HepG2 (cell line): ENCODE results near the gene ARMC5. TPM values are rescaled to one million over a fixed set of nuclear protein-coding genes. Genes with fewer than 3 reads are reported as not detected.

Source experiments
- BCL6 ChIP-seq: IDR thresholded peaks from 2 replicates; pipeline ENCODE4 v1.6.1; 2016; ENCODE audit warnings: missing genetic modification reagents, missing compliant biosample characterization
- FOXK2 ChIP-seq: fragments of 450-650 bp; IDR thresholded peaks from 2 replicates; pipeline ENCODE4 v1.6.1; 2016
- GATAD2A ChIP-seq: IDR thresholded peaks from 2 replicates; pipeline ENCODE4 v1.6.1; 2016
- GFI1 ChIP-seq: sonication (generic); formaldehyde crosslinking; IDR thresholded peaks from 2 replicates; pipeline ENCODE4 v1.5.0; 2020; ENCODE audit warnings: missing genetic modification reagents, mild to moderate bottlenecking, borderline replicate concordance
- GZF1 ChIP-seq: sonication (generic); formaldehyde crosslinking; IDR thresholded peaks from 2 replicates; pipeline ENCODE4 v1.5.1; 2020; ENCODE audit warnings: mild to moderate bottlenecking, missing genetic modification reagents
- HDAC1 ChIP-seq: sonication (generic); formaldehyde crosslinking; IDR thresholded peaks from 2 replicates; pipeline ENCODE4 v1.5.1; 2020; ENCODE audit warnings: mild to moderate bottlenecking, missing genetic modification reagents
- HNRNPL ChIP-seq: fragments of 200-400 bp; formaldehyde crosslinking; IDR thresholded peaks from 2 replicates; pipeline ENCODE4 v1.6.1; 2017; ENCODE audit warnings: mild to moderate bottlenecking, low read depth, low read length
- IKZF1 ChIP-seq: fragments of 450-650 bp; IDR thresholded peaks from 2 replicates; pipeline ENCODE4 v1.7.1; 2016
- MED1 ChIP-seq: sonication (generic); formaldehyde crosslinking; IDR thresholded peaks from 2 replicates; pipeline ENCODE4 v1.4.0; 2020; ENCODE audit warnings: missing genetic modification reagents
- NCOR1 ChIP-seq: fragments of 200-600 bp; sonication (generic); IDR thresholded peaks from 2 replicates; pipeline ENCODE4 v1.7.0; 2017; ENCODE audit warnings: antibody characterized with exemption, low read length, borderline replicate concordance
- NONO ChIP-seq, 2 experiments: fragments of 450-650 bp in 1 of 2; sonication (generic) in 1 of 2; formaldehyde crosslinking in 1 of 2; IDR thresholded peaks in 1 of 2; conservative IDR thresholded peaks in 1 of 2; 2 replicates each; pipeline versions ENCODE4 v1.6.1 to v1.8.0; 2017 to 2022; ENCODE audit warnings: mild to moderate bottlenecking in 1 of 2, missing genetic modification reagents in 1 of 2, moderate library complexity in 1 of 2
- RARA ChIP-seq: IDR thresholded peaks from 2 replicates; pipeline ENCODE4 v1.6.1; 2016; ENCODE audit warnings: missing genetic modification reagents, missing compliant biosample characterization
- TBL1XR1 ChIP-seq: fragments of 150-350 bp; IDR thresholded peaks from 2 replicates; pipeline ENCODE4 v1.6.1; 2014; ENCODE audit warnings: borderline replicate concordance, low read length; ENCODE audit not compliant: partially characterized antibody
- ZKSCAN8 ChIP-seq: IDR thresholded peaks from 2 replicates; pipeline ENCODE4 v1.6.1; 2016; ENCODE audit warnings: borderline replicate concordance, missing genetic modification reagents, missing compliant biosample characterization
- ZMYM2 ChIP-seq: sonication (generic); formaldehyde crosslinking; IDR thresholded peaks from 2 replicates; pipeline ENCODE4 v1.8.0; 2022; ENCODE audit warnings: mild to moderate bottlenecking, missing genetic modification reagents
- ZMYM3 ChIP-seq: sonication (generic); formaldehyde crosslinking; IDR thresholded peaks from 2 replicates; pipeline ENCODE4 v1.5.1; 2020; ENCODE audit warnings: mild to moderate bottlenecking, missing genetic modification reagents
- ZNF121 ChIP-seq: sonication (generic); formaldehyde crosslinking; IDR thresholded peaks from 2 replicates; pipeline ENCODE4 v1.5.0; 2020; ENCODE audit warnings: mild to moderate bottlenecking, missing genetic modification reagents
- ZNF546 ChIP-seq: sonication (generic); formaldehyde crosslinking; conservative IDR thresholded peaks from 2 replicates; pipeline ENCODE4 v1.8.1; 2023; ENCODE audit warnings: mild to moderate bottlenecking, missing genetic modification reagents
- polyA plus RNA-seq, 8 experiments: library from polyadenylated mRNA; depleted of rRNA in 3 of 8; stranded (reverse) in 7 of 8; unstranded in 1 of 8; fragments of >200 nt; fragmentation: Illumina TruSeq in 4 of 8; extraction: Trizol in 4 of 8; gene quantifications; 2 replicates each; pipeline versions ENCODE4 v1.2.1 to v1.2.3, GENCODE V29; 2011 to 2016; ENCODE audit warnings: low read depth in 4 of 8, missing spikeins in 1 of 8, mixed read lengths in 1 of 8; ENCODE audit not compliant: insufficient read depth in 1 of 8
- total RNA-seq, 5 experiments: library from RNA; depleted of rRNA; stranded (reverse); fragments of >200 nt; fragmentation: Illumina TruSeq; extraction: Trizol; gene quantifications; 2 replicates each; pipeline ENCODE4 v1.2.3, GENCODE V29; 2016; ENCODE audit warnings: low read depth in 1 of 5
- TF ChIP-seq, protein P1 (sequence below): sonication (generic); formaldehyde crosslinking; IDR thresholded peaks from 2 replicates; pipeline ENCODE4 v1.5.1; 2020; ENCODE audit warnings: mild to moderate bottlenecking, missing genetic modification reagents, borderline replicate concordance
- TF ChIP-seq, protein P2 (sequence below): IDR thresholded peaks from 2 replicates; pipeline ENCODE4 v1.6.1; 2012; ENCODE audit warnings: low read depth, low read length, improper control_type of control experiment
- TF ChIP-seq, protein P3 (sequence below): sonication (generic); formaldehyde crosslinking; IDR thresholded peaks from 2 replicates; pipeline ENCODE4 v1.4.0; 2020; ENCODE audit warnings: low read depth, mild to moderate bottlenecking, missing genetic modification reagents

Gene ARMC5
- total and polyA plus RNA-seq, 2 of the 13 experiments (the other 11 are each of a cell fraction or from before 2014, with no cell fraction given): 10.8 to 22.3 TPM

DNA sequence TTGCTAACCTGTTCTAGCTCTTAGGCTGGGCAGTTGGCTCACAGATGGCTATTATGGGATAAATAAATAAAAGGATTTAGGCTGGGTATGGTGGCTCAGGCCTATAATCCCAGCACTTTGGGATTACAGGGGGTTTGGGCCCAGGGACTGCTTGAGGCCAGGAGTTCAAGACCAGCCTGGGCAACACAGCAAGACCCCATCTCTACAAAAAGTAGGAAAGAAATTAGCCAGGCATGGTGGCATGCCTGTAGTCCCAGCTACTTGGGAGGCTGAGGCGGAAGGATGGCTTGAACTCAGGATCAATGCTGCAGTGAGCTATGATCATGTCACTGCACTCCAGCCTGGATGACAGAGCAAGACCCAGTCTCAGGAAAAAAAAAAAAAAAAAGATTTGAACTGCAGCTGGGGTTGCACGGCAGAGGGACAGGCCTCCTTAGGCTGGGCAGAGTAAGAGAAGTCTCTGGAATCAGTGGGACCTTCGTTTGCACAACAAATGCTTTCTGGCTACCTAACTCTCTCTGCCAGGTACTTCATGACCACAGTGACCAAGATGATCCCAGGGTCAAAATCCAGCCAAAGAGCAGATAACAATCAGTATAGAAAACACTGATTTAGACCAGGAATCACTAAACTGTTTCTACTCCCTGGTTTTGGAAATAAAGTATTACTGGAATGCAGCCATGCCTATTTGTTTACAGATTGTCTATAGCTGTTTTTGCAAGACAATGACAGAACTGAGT lies 42.1 kb downstream of the ARMC5 start (continued):
- peak; percentile 94 for TF ChIP-seq GFI1 (CRISPR knock-in tag)
- no peak for TF ChIP-seq ZNF546 (CRISPR knock-in tag)
- TF ChIP-seq, protein P1, sequence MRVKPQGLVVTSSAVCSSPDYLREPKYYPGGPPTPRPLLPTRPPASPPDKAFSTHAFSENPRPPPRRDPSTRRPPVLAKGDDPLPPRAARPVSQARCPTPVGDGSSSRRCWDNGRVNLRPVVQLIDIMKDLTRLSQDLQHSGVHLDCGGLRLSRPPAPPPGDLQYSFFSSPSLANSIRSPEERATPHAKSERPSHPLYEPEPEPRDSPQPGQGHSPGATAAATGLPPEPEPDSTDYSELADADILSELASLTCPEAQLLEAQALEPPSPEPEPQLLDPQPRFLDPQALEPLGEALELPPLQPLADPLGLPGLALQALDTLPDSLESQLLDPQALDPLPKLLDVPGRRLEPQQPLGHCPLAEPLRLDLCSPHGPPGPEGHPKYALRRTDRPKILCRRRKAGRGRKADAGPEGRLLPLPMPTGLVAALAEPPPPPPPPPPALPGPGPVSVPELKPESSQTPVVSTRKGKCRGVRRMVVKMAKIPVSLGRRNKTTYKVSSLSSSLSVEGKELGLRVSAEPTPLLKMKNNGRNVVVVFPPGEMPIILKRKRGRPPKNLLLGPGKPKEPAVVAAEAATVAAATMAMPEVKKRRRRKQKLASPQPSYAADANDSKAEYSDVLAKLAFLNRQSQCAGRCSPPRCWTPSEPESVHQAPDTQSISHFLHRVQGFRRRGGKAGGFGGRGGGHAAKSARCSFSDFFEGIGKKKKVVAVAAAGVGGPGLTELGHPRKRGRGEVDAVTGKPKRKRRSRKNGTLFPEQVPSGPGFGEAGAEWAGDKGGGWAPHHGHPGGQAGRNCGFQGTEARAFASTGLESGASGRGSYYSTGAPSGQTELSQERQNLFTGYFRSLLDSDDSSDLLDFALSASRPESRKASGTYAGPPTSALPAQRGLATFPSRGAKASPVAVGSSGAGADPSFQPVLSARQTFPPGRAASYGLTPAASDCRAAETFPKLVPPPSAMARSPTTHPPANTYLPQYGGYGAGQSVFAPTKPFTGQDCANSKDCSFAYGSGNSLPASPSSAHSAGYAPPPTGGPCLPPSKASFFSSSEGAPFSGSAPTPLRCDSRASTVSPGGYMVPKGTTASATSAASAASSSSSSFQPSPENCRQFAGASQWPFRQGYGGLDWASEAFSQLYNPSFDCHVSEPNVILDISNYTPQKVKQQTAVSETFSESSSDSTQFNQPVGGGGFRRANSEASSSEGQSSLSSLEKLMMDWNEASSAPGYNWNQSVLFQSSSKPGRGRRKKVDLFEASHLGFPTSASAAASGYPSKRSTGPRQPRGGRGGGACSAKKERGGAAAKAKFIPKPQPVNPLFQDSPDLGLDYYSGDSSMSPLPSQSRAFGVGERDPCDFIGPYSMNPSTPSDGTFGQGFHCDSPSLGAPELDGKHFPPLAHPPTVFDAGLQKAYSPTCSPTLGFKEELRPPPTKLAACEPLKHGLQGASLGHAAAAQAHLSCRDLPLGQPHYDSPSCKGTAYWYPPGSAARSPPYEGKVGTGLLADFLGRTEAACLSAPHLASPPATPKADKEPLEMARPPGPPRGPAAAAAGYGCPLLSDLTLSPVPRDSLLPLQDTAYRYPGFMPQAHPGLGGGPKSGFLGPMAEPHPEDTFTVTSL: peak; percentile 52; the same call in 1 of the 2 replicates
- no peak for TF ChIP-seq IKZF1
- peak; percentile 24; the same call in 1 of the 2 replicates for TF ChIP-seq MED1
- 0 out of 2 replicates have a peak, but pooled peaks have one; percentile 36 for TF ChIP-seq GZF1 (CRISPR knock-in tag)
- peak; percentile 12; the same call in 1 of the 2 replicates for TF ChIP-seq RARA (CRISPR knock-in tag)
- no peak for TF ChIP-seq ZMYM3 (CRISPR knock-in tag)
- TF ChIP-seq HDAC1 (CRISPR knock-in tag): peak; percentile 30; the same call in 1 of the 2 replicates
- peak; percentile 88 for TF ChIP-seq ZNF121
- TF ChIP-seq NONO (IDR thresholded peaks at IDR 0.05): no peak
- TF ChIP-seq NONO (CRISPR knock-in tag; conservative IDR thresholded peaks at IDR 0.05): peak; percentile 30; the same call in 1 of the 2 replicates
- TF ChIP-seq, protein P2, sequence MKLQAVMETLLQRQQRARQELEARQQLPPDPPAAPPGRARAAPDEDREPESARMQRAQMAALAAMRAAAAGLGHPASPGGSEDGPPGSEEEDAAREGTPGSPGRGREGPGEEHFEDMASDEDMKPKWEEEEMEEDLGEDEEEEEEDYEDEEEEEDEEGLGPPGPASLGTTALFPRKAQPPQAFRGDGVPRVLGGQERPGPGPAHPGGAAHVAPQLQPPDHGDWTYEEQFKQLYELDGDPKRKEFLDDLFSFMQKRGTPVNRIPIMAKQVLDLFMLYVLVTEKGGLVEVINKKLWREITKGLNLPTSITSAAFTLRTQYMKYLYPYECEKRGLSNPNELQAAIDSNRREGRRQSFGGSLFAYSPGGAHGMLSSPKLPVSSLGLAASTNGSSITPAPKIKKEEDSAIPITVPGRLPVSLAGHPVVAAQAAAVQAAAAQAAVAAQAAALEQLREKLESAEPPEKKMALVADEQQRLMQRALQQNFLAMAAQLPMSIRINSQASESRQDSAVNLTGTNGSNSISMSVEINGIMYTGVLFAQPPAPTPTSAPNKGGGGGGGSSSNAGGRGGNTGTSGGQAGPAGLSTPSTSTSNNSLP: 0 out of 2 replicates have a peak, but pooled peaks have one; percentile 62
- TF ChIP-seq FOXK2: no peak
- peak; percentile 33; the same call in 1 of the 2 replicates for TF ChIP-seq ZMYM2 (CRISPR knock-in tag)
- TF ChIP-seq TBL1XR1: no peak
- TF ChIP-seq NCOR1: peak; percentile 50; the same call in 1 of the 2 replicates
- TF ChIP-seq GATAD2A: 0 out of 2 replicates have a peak, but pooled peaks have one; percentile 38
- no peak for TF ChIP-seq HNRNPL
- TF ChIP-seq BCL6: peak; percentile 54
- TF ChIP-seq, protein P3, sequence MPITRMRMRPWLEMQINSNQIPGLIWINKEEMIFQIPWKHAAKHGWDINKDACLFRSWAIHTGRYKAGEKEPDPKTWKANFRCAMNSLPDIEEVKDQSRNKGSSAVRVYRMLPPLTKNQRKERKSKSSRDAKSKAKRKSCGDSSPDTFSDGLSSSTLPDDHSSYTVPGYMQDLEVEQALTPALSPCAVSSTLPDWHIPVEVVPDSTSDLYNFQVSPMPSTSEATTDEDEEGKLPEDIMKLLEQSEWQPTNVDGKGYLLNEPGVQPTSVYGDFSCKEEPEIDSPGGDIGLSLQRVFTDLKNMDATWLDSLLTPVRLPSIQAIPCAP (CRISPR knock-in tag): no peak
- TF ChIP-seq ZKSCAN8: 0 out of 2 replicates have a peak, but pooled peaks have one; percentile 30
